ENCODE results near the gene CLK3. TPM values are rescaled to one million over a fixed set of nuclear protein-coding genes. Genes with fewer than 3 reads are reported as not detected.

Gene CLK3
- total RNA-seq, 2 experiments from 2014 or later, result 159 to 168 TPM

DNA sequence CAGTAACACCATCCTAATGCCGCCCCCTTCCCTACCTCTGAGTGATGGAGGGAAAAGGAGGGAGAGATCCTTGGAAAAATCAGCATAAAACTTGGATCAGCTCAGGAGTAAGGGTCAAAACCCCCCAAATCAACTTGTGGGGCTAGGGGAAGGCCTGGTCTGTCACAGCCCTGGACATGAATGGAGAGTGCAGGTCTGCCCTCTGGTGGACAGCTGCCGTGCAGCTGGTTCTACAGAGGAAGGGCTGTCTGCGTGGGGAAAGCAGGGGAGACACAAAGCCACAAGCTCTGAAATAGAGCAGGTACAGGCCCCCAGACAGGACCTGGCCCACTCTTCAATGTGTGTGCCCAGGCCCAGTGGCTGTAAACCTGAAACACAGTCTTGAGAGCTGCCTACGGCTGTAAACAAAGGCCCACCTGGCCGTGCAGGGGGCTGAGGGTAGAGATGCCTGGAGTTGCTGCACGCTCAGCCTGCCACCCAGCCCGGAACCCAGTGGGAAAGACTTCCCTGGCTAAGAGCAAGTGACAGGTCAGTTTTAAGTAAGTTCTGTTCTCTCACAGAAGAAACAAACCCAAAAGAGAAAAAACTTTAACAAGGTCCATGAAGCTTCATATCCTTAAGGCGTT is 16.4 kb downstream of the CLK3 start:
- Mint-ChIP-seq H3K27me3 (no peaks in the 10 kb centered on the region), H3K9me3 (no peaks in the 10 kb centered on the region), H3K36me3 (ENCODE audit: low read depth) (peaks cover 38% of the 10 kb centered on the region), H3K4me1 (ENCODE audit: low read depth) (peaks cover 10% of the 10 kb centered on the region), H3K4me3 (no peak overlapping the region), H3K27ac (peak overlapping the region; percentile 10)
- DNase-seq (peak; percentile 83), ATAC-seq (peak; percentile 68)
- ChIA-PET CTCF (interaction anchor here (0.6 to 14.7 kb wide), 51 partner anchors 9 to 324 kb away, joined by 3 to 576 read pairs (median 4); partner anchors contain the start of genes ARID3B, CLK3, CYP1A1 and EDC3), POLR2A (interaction anchor here (0.7 to 2.2 kb wide), 14 partner anchors 9 to 198 kb away, joined by 3 to 7 read pairs (median 3); partner anchors contain the start of gene CLK3)
- intact Hi-C loops (cut with micrococcal nuclease), result loop anchor here (5.0 kb wide), 1 partner anchor 260 kb away; no protein-coding TSS in a partner anchor
- peak; percentile 96 for TF ChIP-seq CTCF (IDR thresholded peaks at IDR 0.05)

DNA sequence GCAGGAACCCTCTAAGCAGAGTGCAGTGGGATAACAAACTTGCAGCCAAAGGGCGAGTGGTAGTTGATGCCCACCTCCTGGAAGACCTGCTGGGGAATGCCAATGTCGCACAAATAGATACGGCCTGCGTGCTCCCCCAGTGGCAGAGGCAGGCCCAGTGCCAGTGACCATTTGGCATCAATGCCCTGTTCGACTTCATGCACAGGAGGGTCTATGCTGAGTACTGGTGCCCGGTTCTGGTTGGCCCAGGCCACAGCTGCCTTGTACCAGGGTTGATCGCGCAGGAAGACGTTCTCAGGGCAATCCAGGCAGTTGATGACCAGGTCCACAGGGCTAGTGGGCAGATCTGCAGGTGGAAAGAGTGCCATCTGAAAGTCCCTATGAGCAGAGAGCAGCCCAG is 17.0 kb downstream of the CLK3 start:
- H3K27me3 Mint-ChIP-seq, result no peaks in the 10 kb centered on the region
- no peak for DNase-seq
- peaks cover 5% of the 10 kb centered on the region for H3K4me1 Mint-ChIP-seq (ENCODE audit: low read depth)
- H3K27ac Mint-ChIP-seq, result no peak overlapping the region
- peaks cover 36% of the 10 kb centered on the region for H3K36me3 Mint-ChIP-seq (ENCODE audit: low read depth)
- ChIA-PET POLR2A (interaction anchor here (0.9 to 2.2 kb wide), 7 partner anchors 9 to 198 kb away, joined by 3 to 7 read pairs (median 4); no protein-coding TSS in a partner anchor), CTCF (interaction anchor here (0.6 to 14.7 kb wide), 41 partner anchors 9 to 324 kb away, joined by 3 to 576 read pairs (median 4); partner anchors contain the start of genes CLK3, CYP1A1 and RPP25)
- intact Hi-C loops (cut with micrococcal nuclease), result loop anchor here (5.0 kb wide), 1 partner anchor 260 kb away; no protein-coding TSS in a partner anchor
- H3K4me3 Mint-ChIP-seq, result no peak overlapping the region
- no peak for TF ChIP-seq CTCF (IDR thresholded peaks at IDR 0.05)
- H3K9me3 Mint-ChIP-seq, result no peaks in the 10 kb centered on the region
- ATAC-seq, result no peak

DNA sequence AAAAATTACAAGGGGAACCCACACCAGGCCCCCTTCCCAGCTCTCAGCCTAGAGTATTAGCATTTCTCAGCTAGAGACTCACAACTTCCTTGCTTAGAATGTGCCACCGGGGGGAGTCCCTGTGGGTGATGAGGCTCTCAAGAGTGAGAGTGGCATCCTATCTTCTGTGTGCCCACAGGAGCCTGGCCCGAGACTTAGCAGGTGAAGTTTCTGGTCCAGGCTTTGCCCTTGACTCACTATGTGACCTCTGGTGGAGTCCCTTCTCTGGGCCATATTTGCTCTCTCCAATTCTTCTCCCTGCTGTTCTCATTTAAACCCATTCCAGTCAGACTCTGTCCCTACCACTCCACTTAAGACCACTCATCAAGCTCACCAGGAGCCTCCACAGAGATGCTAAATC is 18.1 kb downstream of the CLK3 start:
- TF ChIP-seq CTCF (IDR thresholded peaks at IDR 0.05), result no peak
- no peaks in the 10 kb centered on the region for H3K9me3 Mint-ChIP-seq
- H3K27ac Mint-ChIP-seq, result peak overlapping the region; percentile 51
- H3K36me3 Mint-ChIP-seq (ENCODE audit: low read depth), result peaks cover 33% of the 10 kb centered on the region
- DNase-seq (peak; percentile 25), ATAC-seq (no peak)
- intact Hi-C loops (cut with micrococcal nuclease), result loop anchor here (5.0 kb wide), 1 partner anchor 261 kb away; no protein-coding TSS in a partner anchor
- CTCF ChIA-PET, result interaction anchor here (1.1 to 14.7 kb wide), 21 partner anchors 13 to 319 kb away, joined by 3 to 576 read pairs (median 9); partner anchors contain the start of genes CLK3 and CYP1A1
- no peaks in the 10 kb centered on the region for H3K4me1 Mint-ChIP-seq (ENCODE audit: low read depth)
- H3K27me3 Mint-ChIP-seq, result no peaks in the 10 kb centered on the region
- H3K4me3 Mint-ChIP-seq, result no peak overlapping the region
- POLR2A ChIA-PET, result interaction anchor here (0.9 to 2.2 kb wide), 3 partner anchors 136 to 257 kb away, joined by 3 to 7 read pairs (median 3); no protein-coding TSS in a partner anchor

DNA sequence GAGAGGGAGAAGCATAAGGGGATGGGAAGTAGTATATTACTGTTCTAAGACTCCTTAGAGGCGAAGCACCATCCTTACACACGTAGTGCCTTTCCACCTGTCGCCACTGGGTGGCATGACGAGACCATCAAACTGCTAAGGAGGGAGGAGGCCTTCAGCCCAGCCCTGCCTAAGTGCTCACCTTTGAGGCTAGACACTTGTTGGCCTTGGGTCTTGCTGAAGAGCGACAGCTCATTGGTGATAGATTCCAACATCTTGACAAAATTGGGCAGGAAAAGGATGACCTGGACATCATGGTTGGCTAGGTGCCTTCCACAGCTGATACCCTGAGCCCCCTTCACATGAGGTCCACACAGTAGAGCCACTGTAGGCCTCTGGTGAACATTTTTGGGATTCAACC is 19.6 kb downstream of the CLK3 start:
- CTCF ChIA-PET, result interaction anchor here (0.6 to 14.7 kb wide), 54 partner anchors 8 to 347 kb away, joined by 3 to 576 read pairs (median 5); partner anchors contain the start of genes CLK3, CSK, CYP1A1 and CYP1A2
- no peaks in the 10 kb centered on the region for H3K9me3 Mint-ChIP-seq
- intact Hi-C loops (cut with micrococcal nuclease), result loop anchor here (1.0 kb wide), 1 partner anchor 134 kb away; no protein-coding TSS in a partner anchor
- H3K4me1 Mint-ChIP-seq (ENCODE audit: low read depth), result no peaks in the 10 kb centered on the region
- POLR2A ChIA-PET, result interaction anchor here (0.6 to 1.7 kb wide), 5 partner anchors 14 to 137 kb away, joined by 3 to 9 read pairs (median 3); no protein-coding TSS in a partner anchor
- peak overlapping the region; percentile 39 for H3K27ac Mint-ChIP-seq
- TF ChIP-seq CTCF (IDR thresholded peaks at IDR 0.05), result peak; percentile 89
- ATAC-seq (peak; percentile 94), DNase-seq (peak; percentile 84)
- H3K4me3 Mint-ChIP-seq, result no peak overlapping the region
- H3K36me3 Mint-ChIP-seq (ENCODE audit: low read depth), result peaks cover 30% of the 10 kb centered on the region
- H3K27me3 Mint-ChIP-seq, result no peaks in the 10 kb centered on the region

Measured in activated CD8-positive, alpha-beta T cell treated with anti-CD3 and anti-CD28 coated beads for 36 hours (primary cell).